ENCODE results near the gene DGCR2.
"Not testable (repeated sequence)": the region's sequence is repeated elsewhere in the genome, so short reads cannot be mapped to it uniquely, and the experiment has no call there.

The DGCR2 gene, protein sequence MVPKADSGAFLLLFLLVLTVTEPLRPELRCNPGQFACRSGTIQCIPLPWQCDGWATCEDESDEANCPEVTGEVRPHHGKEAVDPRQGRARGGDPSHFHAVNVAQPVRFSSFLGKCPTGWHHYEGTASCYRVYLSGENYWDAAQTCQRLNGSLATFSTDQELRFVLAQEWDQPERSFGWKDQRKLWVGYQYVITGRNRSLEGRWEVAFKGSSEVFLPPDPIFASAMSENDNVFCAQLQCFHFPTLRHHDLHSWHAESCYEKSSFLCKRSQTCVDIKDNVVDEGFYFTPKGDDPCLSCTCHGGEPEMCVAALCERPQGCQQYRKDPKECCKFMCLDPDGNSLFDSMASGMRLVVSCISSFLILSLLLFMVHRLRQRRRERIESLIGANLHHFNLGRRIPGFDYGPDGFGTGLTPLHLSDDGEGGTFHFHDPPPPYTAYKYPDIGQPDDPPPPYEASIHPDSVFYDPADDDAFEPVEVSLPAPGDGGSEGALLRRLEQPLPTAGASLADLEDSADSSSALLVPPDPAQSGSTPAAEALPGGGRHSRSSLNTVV

DNA sequence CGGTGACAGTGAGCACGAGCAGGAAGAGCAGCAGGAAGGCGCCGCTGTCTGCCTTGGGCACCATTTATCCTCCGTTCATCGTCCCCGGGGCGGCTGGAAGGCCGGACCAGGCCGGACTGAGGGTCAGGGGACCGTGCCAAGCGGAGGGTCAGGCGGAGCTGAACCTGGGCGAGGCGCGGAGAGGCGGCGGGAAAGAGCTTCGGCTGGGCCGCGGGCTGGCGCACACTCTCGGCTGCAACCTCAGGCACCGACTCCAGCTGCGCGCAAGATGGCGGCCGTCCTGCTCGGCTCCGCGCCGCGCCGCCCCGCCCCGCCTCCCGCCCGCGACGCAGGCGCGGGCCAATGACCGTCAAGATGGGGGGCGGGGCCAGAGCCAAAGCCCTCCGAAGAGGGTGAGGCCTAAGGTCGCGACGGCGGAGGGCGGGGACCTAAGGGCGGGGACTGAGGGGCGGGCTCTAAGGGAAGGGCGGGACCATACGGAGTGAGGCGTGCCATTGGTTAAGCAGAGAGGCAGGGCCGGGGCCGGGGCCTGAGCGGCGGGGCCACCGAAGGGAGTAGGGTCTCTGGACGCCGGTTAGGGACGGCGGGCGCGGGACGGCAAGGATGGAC is at the start of gene DGCR2:
Gene DGCR2 (minus strand): TSS at position 270 of the 609 bp plus-strand sequence. CDS start 206 bp downstream, at position 64.
- Histone ChIP-seq H3K4me3 (ENCODE audit: low read depth in 1 of 2, low read length in 2 of 2) (peak within 1 kb of the TSS; percentile 90 to 96), H3K36me3 (ENCODE audit: control insufficient read depth in 1 of 2, insufficient read depth in 2 of 2, low read length in 2 of 2) (no peaks in the 10 kb centered on the region), H3K27ac (ENCODE audit: low read depth, low read length) (peak within 1 kb of the TSS; percentile 83), H3K9me3 (ENCODE audit: control insufficient read depth in 1 of 2, low read length in 2 of 2) (no peaks in the 10 kb centered on the region), H3K9ac (ENCODE audit: low read depth in 1 of 2, low read length in 2 of 2) (peak within 1 kb of the TSS; percentile 90 to 98), H3K4me1 (ENCODE audit: control insufficient read depth in 1 of 2, insufficient read depth in 2 of 2, low read length in 2 of 2) (peaks cover 41 to 43% of the 10 kb centered on the region in 2 donors), H3K27me3 (ENCODE audit: control insufficient read depth in 1 of 2, insufficient read depth in 2 of 2, low read length in 2 of 2) (no peaks in the 10 kb centered on the region)

DNA sequence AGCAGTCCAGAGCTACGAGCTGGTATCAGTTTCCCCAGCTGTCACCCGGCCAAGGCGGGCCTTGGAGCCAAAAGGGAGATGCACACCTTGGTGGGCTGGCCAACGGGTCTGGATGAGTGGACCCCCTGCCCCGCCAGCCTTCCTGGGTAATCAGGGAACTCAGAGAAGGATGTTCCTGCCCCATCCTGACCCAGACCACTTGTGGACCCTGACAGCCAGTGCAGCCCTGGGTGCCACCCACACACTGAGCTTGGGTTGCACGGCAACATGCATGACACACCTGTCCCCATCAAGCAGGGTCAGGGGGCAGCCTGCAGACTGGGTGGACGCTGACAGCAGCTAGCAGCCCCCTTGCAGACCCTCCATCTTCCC is 47.7 kb upstream of the DGCR2 start:
- no peaks in the 10 kb centered on the region for H3K36me3 ChIP-seq (ENCODE audit: control insufficient read depth in 1 of 2, insufficient read depth in 2 of 2, low read length in 2 of 2)
- H3K9ac ChIP-seq (ENCODE audit: low read depth in 1 of 2, low read length in 2 of 2), result no peak overlapping the region
- peaks cover 42 to 56% of the 10 kb centered on the region in 2 donors for H3K4me1 ChIP-seq (ENCODE audit: control insufficient read depth in 1 of 2, insufficient read depth in 2 of 2, low read length in 2 of 2)
- peaks cover 40 to 41% of the 10 kb centered on the region in 2 donors for H3K27me3 ChIP-seq (ENCODE audit: control insufficient read depth in 1 of 2, insufficient read depth in 2 of 2, low read length in 2 of 2)
- no peak overlapping the region for H3K4me3 ChIP-seq (ENCODE audit: low read depth in 1 of 2, low read length in 2 of 2)
- no peak overlapping the region for H3K27ac ChIP-seq (ENCODE audit: low read depth, low read length)
- no peaks in the 10 kb centered on the region for H3K9me3 ChIP-seq (ENCODE audit: control insufficient read depth in 1 of 2, low read length in 2 of 2)

DNA sequence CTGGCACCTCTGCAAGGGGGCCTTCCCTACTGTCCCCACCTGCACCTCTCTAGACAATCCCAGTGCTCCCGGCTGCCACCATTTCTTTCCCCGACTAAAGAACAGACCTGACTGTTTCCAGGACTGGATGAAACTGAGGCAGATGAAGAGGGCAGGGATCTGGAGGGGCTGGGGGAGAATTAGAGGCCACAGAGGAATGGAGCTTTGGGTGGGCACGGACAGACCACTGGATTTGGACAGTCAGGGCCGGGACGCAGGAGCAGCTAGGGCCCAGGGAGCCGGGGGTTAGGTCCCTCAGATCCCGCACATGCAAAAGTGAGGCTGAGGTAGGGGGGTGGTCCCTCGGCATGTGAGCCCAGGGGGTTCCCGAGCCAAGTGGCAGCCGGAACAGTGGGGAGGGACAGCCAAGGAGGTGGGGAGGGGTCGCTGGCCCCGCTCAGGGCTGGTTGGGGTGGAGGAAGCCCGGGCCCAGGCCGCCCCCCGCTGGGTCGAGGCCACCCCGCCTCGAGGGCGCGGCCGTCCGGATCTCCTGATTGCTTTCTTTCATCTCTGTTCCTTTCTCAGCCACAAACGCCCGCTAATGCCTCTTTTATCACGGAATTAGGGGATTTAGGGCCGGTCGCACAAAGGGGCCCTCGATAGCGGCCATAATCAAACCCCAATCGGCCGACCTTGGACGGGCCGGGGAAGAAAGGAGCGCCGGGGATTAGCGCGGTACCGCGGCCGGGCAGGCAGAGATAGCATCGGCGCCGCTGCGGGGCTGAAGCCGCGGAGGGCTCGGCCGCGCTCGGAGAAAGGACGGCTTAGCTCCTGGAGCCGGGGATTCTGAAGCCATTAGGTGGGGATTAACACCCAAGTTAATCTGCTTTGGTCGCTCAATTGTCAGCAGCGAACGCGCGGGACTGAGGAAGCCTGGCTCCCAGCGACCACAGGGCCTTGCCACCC is 47.1 kb upstream of the DGCR2 start:
- Histone ChIP-seq H3K27me3 (ENCODE audit: control insufficient read depth in 1 of 2, insufficient read depth in 2 of 2, low read length in 2 of 2) (peaks cover 40 to 41% of the 10 kb centered on the region in 2 donors), H3K27ac (ENCODE audit: low read depth, low read length) (no peak overlapping the region), H3K9me3 (ENCODE audit: control insufficient read depth in 1 of 2, low read length in 2 of 2) (no peaks in the 10 kb centered on the region), H3K9ac (ENCODE audit: low read depth in 1 of 2, low read length in 2 of 2) (no peak overlapping the region), H3K36me3 (ENCODE audit: control insufficient read depth in 1 of 2, insufficient read depth in 2 of 2, low read length in 2 of 2) (no peaks in the 10 kb centered on the region), H3K4me3 (ENCODE audit: low read depth in 1 of 2, low read length in 2 of 2) (peak overlapping the region in 1 of 2 donors; percentile 40), H3K4me1 (ENCODE audit: control insufficient read depth in 1 of 2, insufficient read depth in 2 of 2, low read length in 2 of 2) (peaks cover 39 to 49% of the 10 kb centered on the region in 2 donors)

DNA sequence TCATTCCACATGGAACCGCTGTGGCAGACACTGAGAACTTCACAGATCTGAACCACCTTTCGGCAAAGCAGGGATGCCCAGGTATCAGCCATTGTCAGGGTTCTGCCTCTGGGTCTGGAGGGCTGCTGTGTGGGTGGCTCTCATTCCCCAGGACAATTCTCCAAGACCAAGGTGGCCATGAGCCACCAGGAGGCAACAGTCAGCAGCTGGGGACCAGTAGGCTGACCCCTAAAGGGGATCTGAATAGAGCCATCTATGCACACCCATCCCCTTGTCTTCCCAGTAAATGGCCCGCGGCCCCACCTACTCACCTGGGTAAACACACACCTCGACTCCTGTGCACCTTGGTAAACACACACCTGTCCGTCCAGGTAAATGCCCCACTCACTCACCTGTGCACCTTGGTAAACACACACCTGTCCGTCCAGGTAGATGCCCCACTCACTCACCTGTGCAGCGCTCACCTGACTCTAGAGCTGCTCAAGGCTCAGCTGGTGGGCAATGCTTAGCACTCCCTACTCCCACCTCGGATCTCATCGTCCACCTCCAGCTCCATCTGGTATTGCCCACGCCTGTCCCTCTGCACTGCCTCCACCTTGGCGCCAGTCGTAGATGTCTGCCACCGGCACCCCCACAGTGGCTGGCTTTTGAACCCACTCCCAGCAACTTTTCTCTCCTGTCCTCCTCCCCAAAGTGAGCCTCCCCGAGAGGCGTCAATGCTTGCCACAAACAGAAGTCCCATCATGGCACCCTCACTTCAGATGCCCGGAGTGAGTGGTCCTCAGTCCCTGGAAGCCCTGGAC is 46.1 kb upstream of the DGCR2 start:
- Histone ChIP-seq H3K36me3 (ENCODE audit: control insufficient read depth in 1 of 2, insufficient read depth in 2 of 2, low read length in 2 of 2) (no peaks in the 10 kb centered on the region), H3K27me3 (ENCODE audit: control insufficient read depth in 1 of 2, insufficient read depth in 2 of 2, low read length in 2 of 2) (peaks cover 40 to 41% of the 10 kb centered on the region in 2 donors), H3K9me3 (ENCODE audit: control insufficient read depth in 1 of 2, low read length in 2 of 2) (no peaks in the 10 kb centered on the region), H3K4me3 (ENCODE audit: low read depth in 1 of 2, low read length in 2 of 2) (no peak overlapping the region), H3K4me1 (ENCODE audit: control insufficient read depth in 1 of 2, insufficient read depth in 2 of 2, low read length in 2 of 2) (peaks cover 29 to 39% of the 10 kb centered on the region in 2 donors), H3K9ac (ENCODE audit: low read depth in 1 of 2, low read length in 2 of 2) (no peak overlapping the region), H3K27ac (ENCODE audit: low read depth, low read length) (no peak overlapping the region)

DNA sequence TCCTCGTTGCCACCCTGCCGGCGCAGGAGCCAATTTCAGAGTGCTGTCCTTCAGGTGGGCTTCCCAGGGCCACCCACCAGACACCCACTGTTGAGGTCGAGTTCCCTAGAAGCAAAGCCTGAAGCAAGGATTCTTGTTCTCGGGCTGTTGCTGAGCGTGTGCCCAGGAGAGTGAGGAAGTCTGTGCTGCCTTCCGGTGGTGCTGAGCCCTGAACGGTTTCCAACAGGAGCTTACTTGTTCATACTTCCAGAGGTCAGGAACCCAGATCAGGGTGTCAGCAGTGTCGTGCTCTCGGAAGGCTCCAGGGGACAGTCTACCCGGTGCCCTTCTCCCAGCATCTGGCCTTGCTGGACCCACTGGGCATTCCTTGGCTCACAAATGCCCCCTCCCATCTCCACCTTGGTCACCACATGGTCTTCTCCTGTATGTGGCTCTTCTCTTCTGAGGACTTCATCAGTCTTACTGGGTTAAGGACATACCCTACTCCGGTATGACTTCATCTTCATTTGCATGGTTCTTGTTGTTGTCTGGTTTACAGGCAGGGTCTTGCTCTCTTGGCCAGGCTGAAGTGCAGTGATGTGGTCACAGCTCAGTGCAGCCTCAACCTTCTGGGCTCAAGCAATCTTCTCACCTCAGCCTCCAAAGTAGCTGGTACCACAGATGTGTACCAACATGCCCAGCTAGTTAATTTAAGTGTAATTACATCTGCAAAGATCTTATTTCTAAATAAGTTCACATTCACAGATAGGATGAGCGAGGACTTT is 45.1 kb upstream of the DGCR2 start:
- no peaks in the 10 kb centered on the region for H3K36me3 ChIP-seq (ENCODE audit: control insufficient read depth in 1 of 2, insufficient read depth in 2 of 2, low read length in 2 of 2)
- no peak overlapping the region for H3K4me3 ChIP-seq (ENCODE audit: low read depth in 1 of 2, low read length in 2 of 2)
- H3K4me1 ChIP-seq (ENCODE audit: control insufficient read depth in 1 of 2, insufficient read depth in 2 of 2, low read length in 2 of 2), result peaks cover 19 to 29% of the 10 kb centered on the region in 2 donors
- H3K9me3 ChIP-seq (ENCODE audit: control insufficient read depth in 1 of 2, low read length in 2 of 2), result no peaks in the 10 kb centered on the region
- peaks cover 40 to 41% of the 10 kb centered on the region in 2 donors for H3K27me3 ChIP-seq (ENCODE audit: control insufficient read depth in 1 of 2, insufficient read depth in 2 of 2, low read length in 2 of 2)
- no peak overlapping the region for H3K27ac ChIP-seq (ENCODE audit: low read depth, low read length)
- H3K9ac ChIP-seq (ENCODE audit: low read depth in 1 of 2, low read length in 2 of 2), result no peak overlapping the region

DNA sequence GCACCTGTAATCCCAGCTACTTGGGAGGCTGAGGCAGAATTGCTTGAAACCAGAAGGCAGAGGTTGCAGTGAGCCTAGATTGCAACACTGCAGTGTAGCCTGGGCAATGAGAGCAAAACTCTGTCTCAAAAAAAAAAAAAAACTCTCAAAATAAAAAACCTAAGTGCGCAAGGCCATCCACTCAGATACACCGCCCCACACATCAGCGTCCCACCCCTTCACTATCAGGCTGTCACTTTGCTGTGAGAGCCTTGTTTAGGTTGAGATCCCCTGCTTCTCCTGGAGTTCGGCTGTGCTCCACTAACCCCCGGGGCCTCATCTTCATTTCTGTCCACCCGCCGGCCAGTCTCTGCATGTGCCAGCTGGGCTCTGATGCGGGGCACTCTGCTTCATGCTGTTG is 44.2 kb upstream of the DGCR2 start:
- Histone ChIP-seq H3K4me1 (ENCODE audit: control insufficient read depth in 1 of 2, insufficient read depth in 2 of 2, low read length in 2 of 2) (peaks cover 16 to 24% of the 10 kb centered on the region in 2 donors), H3K36me3 (ENCODE audit: control insufficient read depth in 1 of 2, insufficient read depth in 2 of 2, low read length in 2 of 2) (no peaks in the 10 kb centered on the region), H3K27ac (ENCODE audit: low read depth, low read length) (no peak overlapping the region), H3K4me3 (ENCODE audit: low read depth in 1 of 2, low read length in 2 of 2) (no peak overlapping the region), H3K9me3 (ENCODE audit: control insufficient read depth in 1 of 2, low read length in 2 of 2) (no peaks in the 10 kb centered on the region), H3K9ac (ENCODE audit: low read depth in 1 of 2, low read length in 2 of 2) (no peak overlapping the region), H3K27me3 (ENCODE audit: control insufficient read depth in 1 of 2, insufficient read depth in 2 of 2, low read length in 2 of 2) (peaks cover 40 to 41% of the 10 kb centered on the region in 2 donors)

DNA sequence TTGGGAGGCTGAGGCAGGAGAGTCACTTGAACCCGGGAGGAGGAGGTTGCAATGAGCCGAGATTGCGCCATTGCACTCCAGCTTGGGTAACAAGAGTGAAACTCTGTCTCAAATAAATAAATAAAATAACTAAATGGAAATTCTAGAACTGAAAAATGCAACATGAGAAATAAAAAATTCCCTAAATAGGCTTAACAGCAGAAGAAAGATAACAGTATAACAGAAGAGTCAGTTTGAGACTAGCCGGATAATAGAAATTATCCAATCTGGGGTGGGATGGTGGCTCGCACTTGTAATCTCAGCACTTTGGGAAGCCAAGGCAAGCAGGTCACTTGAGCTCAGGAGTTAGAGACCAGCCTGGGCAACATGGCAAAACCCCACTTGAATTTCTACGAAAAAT is 42.2 kb upstream of the DGCR2 start:
- Histone ChIP-seq H3K9me3 (ENCODE audit: control insufficient read depth in 1 of 2, low read length in 2 of 2) (no peaks in the 10 kb centered on the region), H3K9ac (ENCODE audit: low read depth in 1 of 2, low read length in 2 of 2) (no peak overlapping the region), H3K27me3 (ENCODE audit: control insufficient read depth in 1 of 2, insufficient read depth in 2 of 2, low read length in 2 of 2) (peaks cover 27 to 29% of the 10 kb centered on the region in 2 donors), H3K4me1 (ENCODE audit: control insufficient read depth in 1 of 2, insufficient read depth in 2 of 2, low read length in 2 of 2) (peaks cover under 1 to 4% of the 10 kb centered on the region in 2 donors), H3K4me3 (ENCODE audit: low read depth in 1 of 2, low read length in 2 of 2) (no peak overlapping the region), H3K27ac (ENCODE audit: low read depth, low read length) (no peak overlapping the region), H3K36me3 (ENCODE audit: control insufficient read depth in 1 of 2, insufficient read depth in 2 of 2, low read length in 2 of 2) (no peaks in the 10 kb centered on the region)

DNA sequence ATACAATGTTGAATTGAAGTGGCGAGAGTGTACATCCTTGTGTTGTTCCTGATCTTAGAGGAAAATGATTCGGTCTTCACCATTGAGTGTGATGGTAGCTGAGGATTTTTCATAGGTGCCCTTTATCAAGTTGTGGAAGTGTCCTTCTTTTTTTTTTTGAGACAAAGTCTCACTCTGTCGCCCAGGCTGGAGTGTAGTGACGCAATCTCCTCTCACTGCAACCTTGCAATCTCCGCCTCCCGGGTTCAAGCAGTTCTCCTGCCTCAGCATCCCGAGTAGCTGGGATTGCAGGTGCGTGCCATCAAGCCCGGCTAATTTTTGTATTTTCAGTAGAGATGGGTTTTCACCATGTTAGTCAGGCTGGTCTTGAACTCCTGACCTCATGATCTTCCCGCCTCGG is 36.4 kb upstream of the DGCR2 start:
- H3K4me3 ChIP-seq (ENCODE audit: low read depth in 1 of 2, low read length in 2 of 2); H3K27me3 ChIP-seq (ENCODE audit: control insufficient read depth in 1 of 2, insufficient read depth in 2 of 2, low read length in 2 of 2); H3K27ac ChIP-seq (ENCODE audit: low read depth, low read length); H3K9me3 ChIP-seq (ENCODE audit: control insufficient read depth in 1 of 2, low read length in 2 of 2); H3K4me1 ChIP-seq (ENCODE audit: control insufficient read depth in 1 of 2, insufficient read depth in 2 of 2, low read length in 2 of 2); H3K36me3 ChIP-seq (ENCODE audit: control insufficient read depth in 1 of 2, insufficient read depth in 2 of 2, low read length in 2 of 2); H3K9ac ChIP-seq (ENCODE audit: low read depth in 1 of 2, low read length in 2 of 2): not testable (repeated sequence)

DNA sequence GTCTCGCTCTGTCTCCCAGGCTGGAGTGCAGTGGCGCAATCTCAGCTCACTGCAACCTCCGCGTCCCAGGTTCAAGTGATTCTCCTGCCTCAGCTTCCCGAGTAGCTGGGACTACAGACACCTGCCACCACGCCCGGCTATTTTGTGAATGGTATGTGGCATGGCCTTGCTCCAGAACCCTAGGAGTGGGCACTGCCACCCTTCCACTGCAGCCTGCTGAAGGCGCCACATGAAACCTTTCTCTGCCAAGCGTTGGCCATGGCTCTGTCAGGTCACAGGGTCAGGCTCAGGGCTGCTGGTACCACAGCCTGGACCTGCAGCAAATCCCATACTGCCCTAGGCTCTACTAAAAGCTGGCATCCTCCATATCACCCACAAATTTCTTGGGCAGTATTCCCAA is 33.9 kb upstream of the DGCR2 start:
- not testable (repeated sequence) for H3K9me3 ChIP-seq (ENCODE audit: control insufficient read depth in 1 of 2, low read length in 2 of 2); H3K9ac ChIP-seq (ENCODE audit: low read depth in 1 of 2, low read length in 2 of 2); H3K4me1 ChIP-seq (ENCODE audit: control insufficient read depth in 1 of 2, insufficient read depth in 2 of 2, low read length in 2 of 2); H3K27ac ChIP-seq (ENCODE audit: low read depth, low read length); H3K36me3 ChIP-seq (ENCODE audit: control insufficient read depth in 1 of 2, insufficient read depth in 2 of 2, low read length in 2 of 2); H3K4me3 ChIP-seq (ENCODE audit: low read depth in 1 of 2, low read length in 2 of 2)
- peaks cover 18 to 19% of the 10 kb centered on the region in 2 donors for H3K27me3 ChIP-seq (ENCODE audit: control insufficient read depth in 1 of 2, insufficient read depth in 2 of 2, low read length in 2 of 2)

All from duodenal mucosa (tissue), 2 donors.